A172 (cell line): ENCODE measurements around the gene CEP250. TPM values are rescaled to one million over a fixed set of nuclear protein-coding genes. Genes with fewer than 3 reads are reported as not detected.
"Not testable (repeated sequence)": the region's sequence is repeated elsewhere in the genome, so short reads cannot be mapped to it uniquely, and the experiment has no call there.

Experiments used
- DNase-seq: peaks from one replicate; pipeline ENCODE4 v3.0.0-alpha.2; 2015; ENCODE audit warnings: low spot score
- total RNA-seq: library from RNA; depleted of rRNA; stranded (reverse); fragments of >200 nt; shearing (Covaris generic); gene quantifications from 2 replicates; pipeline ENCODE4 v1.2.3, GENCODE V29; 2014

CEP250 gene
- total RNA-seq, 1 experiment from 2014 or later: 18.4 TPM

- no peak for DNase-seq
These were observed 71.8 kb downstream of the CEP250 start for GRCh38 chr20:35527122-35527769.

DNA sequence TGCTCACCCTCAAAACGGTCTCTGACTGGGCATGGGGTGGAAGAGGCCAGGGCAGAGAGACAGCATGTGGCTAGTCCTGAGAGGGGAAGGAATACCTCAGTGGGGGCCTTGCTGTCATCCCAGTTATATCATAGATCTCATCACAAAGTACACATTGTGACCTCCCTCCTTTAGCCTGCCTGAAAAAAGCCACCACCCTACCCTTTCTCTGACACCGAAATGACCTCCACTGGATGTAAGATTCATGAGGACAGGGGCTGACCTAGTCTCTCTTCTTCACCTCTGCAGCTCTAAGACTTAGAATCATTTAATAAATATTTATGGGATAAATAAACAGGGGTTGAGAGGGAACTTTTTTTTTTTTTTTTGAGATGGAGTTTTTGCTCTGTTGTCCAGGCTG lies 74.2 kb downstream of the CEP250 start, which contains the start of gene C20orf173:
C20orf173 (minus strand) TSS at position 101 of the 400 bp plus-strand sequence. CDS start 279 bp downstream, outside the sequence.
- DNase-seq: no peak

DNA sequence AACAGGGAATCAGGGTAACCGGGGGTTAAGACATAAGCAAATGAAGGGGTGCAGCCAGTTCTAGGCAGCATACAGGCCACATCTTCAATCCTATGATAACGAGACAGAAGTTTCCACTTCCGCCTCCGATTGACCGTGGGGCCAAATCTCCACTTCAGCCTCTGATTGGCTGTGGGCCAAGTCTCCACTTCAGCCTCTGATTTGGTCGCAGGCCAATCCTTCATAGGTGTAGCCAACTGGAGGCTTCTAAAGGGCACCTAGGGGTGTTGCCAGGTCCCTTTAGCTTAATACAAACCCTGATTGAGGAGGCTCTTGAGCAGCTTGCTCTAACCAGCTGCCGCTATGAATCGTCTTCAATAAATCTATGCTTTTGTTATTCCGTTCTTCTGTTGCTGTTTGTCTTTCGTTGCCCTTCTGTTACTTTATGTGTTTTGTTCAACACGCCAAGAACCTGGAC lies 84.4 kb downstream of the CEP250 start:
- DNase-seq: no peak

- DNase-seq: no peak
These were observed 85.9 kb downstream of the CEP250 start for GRCh38 chr20:35541118-35541782.

- peak; percentile 93 for DNase-seq
These were observed 86.6 kb downstream of the CEP250 start, which contains the start of gene ERGIC3 for GRCh38 chr20:35541783-35542662. Gene ERGIC3 (plus strand): TSS chr20:35542078. CDS start chr20:35542098, 20 bp downstream.

DNA sequence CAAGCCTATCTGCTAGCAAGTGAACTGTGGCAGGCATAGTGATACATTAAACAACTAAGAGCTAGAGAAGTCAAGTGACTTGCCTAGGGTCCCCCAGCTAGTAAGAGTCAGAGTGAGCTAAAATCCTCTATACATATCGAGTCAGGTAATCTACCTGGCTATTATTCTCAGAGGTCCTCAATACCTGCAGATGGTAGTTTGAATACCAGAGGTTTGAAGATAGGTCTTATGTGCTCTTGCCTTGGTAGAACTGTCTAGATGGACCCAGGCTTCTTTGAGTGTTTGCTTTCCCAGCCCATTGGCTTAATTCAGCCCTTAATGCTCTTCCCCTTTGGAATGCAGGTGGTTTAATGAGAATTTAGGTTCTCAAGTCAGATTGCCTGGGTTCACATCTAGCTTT lies 87.6 kb downstream of the CEP250 start:
- DNase-seq: no peak

DNA sequence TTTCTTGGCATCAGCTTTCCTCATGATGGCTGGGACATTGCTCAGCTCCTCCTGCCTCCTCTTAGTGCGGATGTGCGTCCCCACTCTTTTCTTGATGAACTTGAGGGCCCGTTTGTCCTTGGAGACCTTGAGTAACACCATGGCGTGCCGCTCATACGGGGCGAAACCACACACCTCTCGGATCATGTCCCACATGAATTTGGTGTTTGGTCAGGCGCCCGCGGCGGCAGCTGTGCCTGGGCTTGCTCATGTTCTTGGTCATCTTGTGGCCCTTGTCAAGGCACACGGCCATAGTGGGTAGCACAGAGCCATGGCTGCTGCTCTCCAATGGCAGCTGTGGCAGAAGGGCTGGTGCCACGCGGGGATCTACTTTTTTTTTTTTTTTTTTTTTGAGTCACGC lies 89.0 kb downstream of the CEP250 start:
- no peak for DNase-seq

GRCh38 chr20:35544941-35545340 lies 89.5 kb downstream of the CEP250 start:
- DNase-seq: peak; percentile 61

DNA sequence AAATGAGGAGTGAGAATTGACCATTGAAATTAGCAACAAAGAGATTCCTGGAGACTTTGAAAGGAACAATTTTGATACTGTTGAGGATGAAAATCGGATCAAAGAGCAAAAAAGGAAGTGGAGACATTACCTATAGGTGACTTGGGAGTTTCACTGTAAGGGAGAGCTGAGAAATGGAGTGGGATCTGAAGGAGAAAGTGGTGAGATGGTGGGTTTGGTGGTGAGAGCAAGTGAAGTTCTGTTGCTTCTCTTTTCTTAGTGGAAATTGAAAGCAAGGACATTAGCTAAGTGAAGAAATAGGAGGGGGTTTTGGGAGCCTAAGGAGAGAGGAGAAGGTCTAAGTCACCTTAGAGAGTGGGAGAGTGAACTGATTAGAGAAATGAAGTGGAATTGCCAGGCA lies 90.7 kb downstream of the CEP250 start:
- DNase-seq: no peak

- DNase-seq: no peak
These were observed 91.9 kb downstream of the CEP250 start for GRCh38 chr20:35547329-35547728.

- DNase-seq: no peak
These were observed 96.1 kb downstream of the CEP250 start for GRCh38 chr20:35551503-35551902.

DNA sequence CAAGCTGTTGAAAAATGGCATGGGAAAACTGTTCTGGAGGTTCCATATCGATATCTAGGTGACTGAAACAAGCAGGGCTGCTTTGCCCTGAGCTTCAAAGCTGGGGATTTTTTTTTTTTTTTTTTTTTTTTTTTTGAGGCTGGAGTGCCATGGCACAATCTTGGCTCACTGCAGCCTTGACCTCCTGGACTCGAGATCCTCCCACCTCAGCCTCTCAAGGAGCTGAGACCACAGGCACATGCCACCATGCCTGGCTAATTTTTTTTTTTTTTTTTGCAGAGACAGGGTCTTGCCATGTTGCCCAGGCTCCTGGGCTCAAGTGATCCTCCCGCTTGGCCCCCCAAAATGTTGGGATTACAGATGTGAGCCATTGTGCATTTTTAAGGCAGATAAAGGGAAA lies 97.5 kb downstream of the CEP250 start:
- no peak for DNase-seq

GRCh38 chr20:35555461-35555860 lies 100.1 kb downstream of the CEP250 start:
- DNase-seq: not testable (repeated sequence)

GRCh38 chr20:35555951-35556645 lies 100.7 kb downstream of the CEP250 start:
- DNase-seq: no peak

DNA sequence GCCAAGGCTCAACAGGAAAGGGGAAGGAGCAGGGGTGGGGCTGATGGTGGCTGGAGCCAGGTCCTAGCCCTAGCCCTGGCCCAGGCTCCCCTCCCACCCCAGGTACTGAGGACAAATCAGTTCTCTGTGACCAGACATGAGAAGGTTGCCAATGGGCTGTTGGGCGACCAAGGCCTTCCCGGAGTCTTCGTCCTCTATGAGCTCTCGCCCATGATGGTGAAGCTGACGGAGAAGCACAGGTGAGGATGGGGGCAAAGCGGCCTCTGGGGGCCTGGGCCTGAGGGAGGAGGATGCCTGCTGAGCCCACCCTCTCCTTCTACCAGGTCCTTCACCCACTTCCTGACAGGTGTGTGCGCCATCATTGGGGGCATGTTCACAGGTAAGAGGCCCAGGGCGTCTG lies 101.5 kb downstream of the CEP250 start:
- DNase-seq: no peak

GRCh38 chr20:35558451-35558850 lies 103.1 kb downstream of the CEP250 start:
- DNase-seq: no peak

- DNase-seq: no peak
These were observed 103.8 kb downstream of the CEP250 start for GRCh38 chr20:35559042-35559693.

GRCh38 chr20:35560105-35560511 lies 104.7 kb downstream of the CEP250 start:
- no peak for DNase-seq

- DNase-seq: no peak
These were observed 105.1 kb downstream of the CEP250 start for GRCh38 chr20:35560541-35560940.

- DNase-seq: peak; percentile 61
These were observed 105.9 kb downstream of the CEP250 start for GRCh38 chr20:35561268-35561667.

GRCh38 chr20:35561671-35562070 lies 106.3 kb downstream of the CEP250 start:
- no peak for DNase-seq
